GM18511 (cell line): Measurements from ENCODE around the gene LILRB5.
"Not testable (repeated sequence)": the region's sequence is repeated elsewhere in the genome, so short reads cannot be mapped to it uniquely, and the experiment has no call there.

ENCODE experiments used
- ATAC-seq: cut with Tn5 transposase; IDR thresholded peaks from one replicate; pipeline ENCODE4 v1.9.1; 2021; ENCODE audit warnings: mild to moderate bottlenecking, moderate library complexity; ENCODE audit not compliant: unreplicated experiment

LILRB5 gene

DNA sequence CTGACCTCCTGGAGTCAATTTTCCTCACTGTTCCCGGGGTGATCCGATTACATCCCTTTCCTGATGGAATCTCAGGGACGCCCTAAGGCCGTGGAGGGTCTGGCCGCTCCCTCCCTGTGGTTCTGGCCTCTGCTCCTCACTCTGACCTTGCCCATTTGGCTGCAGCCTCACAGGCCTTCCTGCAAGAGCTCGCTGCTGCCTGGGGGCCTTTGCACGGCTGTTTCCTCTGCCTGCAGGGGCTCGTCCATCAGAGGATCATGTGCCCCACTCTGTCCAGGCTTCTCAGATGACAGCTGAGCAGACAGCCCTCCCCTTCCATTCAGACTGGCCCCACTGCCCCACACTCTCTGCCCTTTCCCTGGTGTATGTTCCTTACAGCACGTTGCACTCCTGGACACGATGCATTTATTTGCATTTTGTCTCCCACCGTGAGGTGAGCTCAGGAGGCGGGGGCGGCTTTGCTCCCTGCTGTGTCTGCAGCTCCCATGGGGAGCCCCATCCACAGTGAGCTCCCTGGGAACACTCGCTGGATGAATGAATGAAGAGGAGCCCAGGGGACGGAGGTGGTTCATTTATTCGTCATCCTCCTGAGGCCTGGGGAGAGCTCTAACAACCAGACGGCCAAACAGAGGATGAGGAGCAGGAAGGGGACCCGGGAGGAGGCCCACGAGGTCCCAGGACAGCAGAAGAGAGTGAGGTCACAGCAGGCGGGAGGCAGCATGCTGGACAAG, 39.4 kb downstream of the LILRB5 start:
- ATAC-seq = not testable (repeated sequence)

GRCh38 chr19:54216869-54217268, 40.2 kb downstream of the LILRB5 start:
- ATAC-seq = no peak

GRCh38 chr19:54214734-54215133, 42.3 kb downstream of the LILRB5 start:
- not testable (repeated sequence) for ATAC-seq

DNA sequence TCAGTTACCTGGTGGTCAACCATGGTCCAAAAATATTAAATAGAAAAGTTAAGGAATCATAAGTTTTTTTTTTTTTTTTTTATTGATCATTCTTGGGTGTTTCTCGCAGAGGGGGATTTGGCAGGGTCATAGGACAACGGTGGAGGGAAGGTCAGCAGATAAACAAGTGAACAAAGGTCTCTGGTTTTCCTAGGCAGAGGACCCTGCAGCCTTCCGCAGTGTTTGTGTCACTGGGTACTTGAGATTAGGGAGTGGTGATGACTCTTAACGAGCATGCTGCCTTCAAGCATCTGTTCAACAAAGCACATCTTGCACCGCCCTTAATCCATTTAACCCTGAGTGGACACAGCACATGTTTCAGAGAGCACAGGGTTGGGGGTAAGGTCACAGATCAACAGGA, 42.9 kb downstream of the LILRB5 start:
- not testable (repeated sequence) for ATAC-seq

GRCh38 chr19:54211235-54211634, 45.8 kb downstream of the LILRB5 start:
- ATAC-seq = no peak

DNA sequence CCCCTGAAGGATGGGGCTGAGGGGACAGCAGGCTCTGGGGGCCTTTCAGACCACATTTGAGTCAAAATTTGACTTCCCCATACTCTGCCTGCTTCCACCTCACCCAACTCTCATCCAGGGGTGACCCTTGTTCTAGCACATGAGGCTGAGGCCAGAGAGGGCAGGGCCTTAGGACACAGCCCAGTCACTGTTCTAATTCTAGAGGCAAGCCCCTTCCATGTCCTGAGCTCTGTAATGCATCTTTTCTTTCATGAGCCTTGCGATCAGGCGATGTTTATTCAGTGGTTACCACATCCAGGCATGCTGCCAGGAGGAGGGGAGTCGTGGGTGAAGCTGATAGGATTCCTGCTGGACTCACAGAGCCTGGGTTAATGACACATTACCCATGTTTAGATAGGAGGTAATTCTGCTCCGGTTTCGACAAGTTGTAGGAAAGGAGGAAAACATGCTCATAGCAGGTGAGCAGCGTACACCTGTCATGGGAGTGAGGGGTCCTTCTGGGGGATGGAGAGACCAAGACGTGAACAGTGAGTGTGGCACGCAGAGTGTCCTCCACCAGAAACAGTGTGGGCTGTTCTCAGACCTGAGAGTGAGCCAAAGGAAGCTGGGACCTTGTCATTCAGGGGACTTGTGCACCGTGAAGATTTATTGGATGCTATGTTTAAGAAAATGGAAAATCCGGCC, 47.1 kb downstream of the LILRB5 start:
- ATAC-seq = no peak

GRCh38 chr19:54209058-54209810, 47.8 kb downstream of the LILRB5 start:
- ATAC-seq = no peak

DNA sequence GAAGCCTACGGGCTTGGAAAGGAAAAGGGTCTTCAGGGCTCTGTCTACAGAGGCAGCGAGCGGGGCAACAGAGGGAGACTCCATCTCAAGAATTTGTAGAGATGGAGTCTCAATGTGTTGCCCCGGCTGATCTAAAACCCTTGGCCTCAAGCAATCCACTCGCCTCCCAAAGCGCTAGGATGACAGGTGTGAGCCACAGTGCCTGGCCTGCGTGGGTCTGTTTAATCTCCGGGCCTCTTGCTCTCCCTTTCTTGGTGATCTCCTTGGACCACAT, 48.4 kb downstream of the LILRB5 start:
- no peak for ATAC-seq

GRCh38 chr19:54207983-54208783, 48.9 kb downstream of the LILRB5 start:
- peak; percentile 47 for ATAC-seq

- ATAC-seq = no peak
Measured at GRCh38 chr19:54207676-54207982, 49.4 kb downstream of the LILRB5 start.

- not testable (repeated sequence) for ATAC-seq
Measured at GRCh38 chr19:54207193-54207592, 49.9 kb downstream of the LILRB5 start.

DNA sequence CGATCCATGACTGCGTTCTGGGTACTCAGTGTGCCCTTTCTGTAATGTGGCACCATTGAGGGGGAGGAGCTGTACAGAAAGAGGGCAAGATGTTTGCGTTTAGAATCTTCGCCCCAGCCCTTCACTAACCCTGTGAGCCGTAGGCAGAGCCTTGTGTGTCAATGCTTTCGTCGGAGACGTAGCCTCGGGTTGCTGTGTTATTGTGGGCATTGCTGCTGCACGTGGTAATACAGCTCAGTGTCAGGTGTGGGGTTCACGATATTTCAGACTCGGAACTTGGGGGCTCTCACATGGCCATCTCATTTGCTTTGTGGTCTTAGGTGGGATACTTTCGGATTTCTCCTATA, 50.3 kb downstream of the LILRB5 start:
- ATAC-seq = no peak

DNA sequence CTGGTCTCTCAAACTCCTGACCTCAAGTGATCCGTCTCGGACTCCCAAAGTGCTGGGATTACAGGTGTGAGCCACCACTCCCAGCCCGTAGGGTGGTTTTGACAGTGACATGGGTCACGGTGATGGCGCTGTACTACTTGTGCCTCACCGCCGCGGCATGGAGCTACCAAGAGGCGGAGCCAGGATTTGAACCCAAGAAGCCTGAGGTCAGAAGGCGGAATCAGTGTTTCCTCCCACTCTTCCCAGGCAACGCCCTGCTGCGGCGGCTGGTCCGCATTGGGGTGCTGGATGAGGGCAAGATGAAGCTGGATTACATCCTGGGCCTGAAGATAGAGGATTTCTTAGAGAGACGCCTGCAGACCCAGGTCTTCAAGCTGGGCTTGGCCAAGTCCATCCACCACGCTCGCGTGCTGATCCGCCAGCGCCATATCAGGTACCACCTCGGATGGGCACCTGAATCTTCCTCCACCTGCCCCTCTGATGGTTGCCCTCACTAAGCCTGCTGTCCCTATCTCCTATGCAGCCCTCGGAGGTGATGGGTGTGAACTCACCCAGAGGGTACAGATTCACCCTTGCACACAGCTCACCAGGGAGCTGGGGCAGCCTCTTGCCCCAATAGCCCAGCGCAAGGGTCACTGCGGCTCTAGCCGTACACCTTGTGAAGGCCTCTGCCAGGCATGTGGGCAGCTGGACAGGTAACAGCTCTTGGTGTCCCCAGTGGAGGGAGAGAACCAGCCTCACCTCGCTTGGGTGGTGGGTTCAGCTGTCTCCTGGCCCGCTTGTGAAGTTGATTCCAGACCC, 50.8 kb downstream of the LILRB5 start:
- ATAC-seq = no peak

DNA sequence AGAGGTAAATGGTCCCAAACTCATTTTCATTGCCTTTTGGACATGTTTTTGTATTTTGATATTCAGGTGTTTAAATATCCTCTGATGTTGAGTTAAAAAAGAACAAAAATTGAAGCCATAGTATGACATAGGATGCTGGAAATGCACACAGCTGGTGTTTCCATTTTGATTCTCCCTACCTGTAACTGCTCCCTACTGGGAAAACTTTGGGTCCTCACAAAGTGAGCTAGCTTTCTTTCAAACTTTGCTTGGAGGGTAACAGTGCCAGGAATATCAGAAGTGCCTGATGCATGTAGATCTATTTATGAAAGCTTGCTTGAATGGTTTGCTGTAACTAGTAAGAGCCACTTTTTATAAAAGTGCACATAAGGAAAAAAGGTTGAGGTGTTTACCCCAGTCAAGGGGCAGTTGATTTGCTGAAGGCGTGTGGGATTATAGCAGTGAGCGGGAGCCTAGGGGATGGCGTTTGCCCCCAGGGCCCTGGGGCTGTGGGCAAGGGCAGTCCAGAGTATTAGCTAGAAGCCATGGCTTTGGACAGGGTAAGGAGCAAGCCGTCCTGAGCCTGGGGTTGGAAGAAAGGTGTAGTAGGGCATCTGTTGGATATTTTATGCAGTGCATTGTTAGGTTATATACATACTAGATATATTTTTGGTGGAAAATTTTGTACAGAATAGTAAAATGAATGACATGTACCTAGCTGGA, 52.2 kb downstream of the LILRB5 start:
- ATAC-seq = no peak

DNA sequence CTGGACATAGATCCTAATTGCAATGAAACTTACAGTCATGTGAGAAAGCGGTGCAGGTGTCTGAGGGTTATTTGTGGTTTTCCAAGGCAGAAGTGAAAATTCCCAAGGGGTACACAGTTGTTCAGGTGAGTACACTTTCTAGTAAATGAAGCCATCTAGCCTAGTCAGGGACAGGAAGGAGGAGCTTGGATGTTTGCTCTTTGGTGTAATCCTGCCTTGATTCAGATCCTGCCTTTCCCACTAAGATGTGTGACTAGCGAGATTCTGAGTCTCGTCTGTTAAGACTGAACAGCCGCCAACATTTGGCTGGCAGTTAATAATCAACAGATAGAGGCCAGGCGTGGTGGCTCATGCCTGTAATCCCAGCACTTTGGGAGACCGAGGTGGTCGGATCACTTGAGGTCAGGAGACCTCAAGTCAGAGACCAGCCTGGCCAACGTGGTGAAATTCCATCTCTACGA, 53.9 kb downstream of the LILRB5 start:
- ATAC-seq = no peak

DNA sequence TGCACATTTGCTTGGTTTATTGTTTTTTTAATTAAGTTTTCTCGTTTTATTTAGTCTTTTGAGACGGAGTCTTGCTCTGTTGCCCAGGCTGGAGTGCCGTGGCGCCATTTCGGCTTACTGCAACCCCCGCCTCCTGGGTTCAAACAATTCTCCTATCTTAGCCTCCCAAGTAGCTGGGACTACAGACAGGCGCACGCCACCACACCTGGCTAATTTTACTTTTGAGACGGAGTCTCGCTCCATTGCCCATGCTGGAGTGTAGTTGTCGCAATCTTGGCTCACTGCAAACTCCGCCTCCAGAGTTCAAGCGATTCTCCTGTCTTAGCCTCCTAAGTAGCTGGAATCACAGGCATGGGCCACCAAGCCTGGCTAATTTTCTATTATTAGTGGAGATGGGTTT, 55.1 kb downstream of the LILRB5 start:
- ATAC-seq = no peak

GRCh38 chr19:54201172-54201701, 55.8 kb downstream of the LILRB5 start:
- peak; percentile 5 for ATAC-seq
